Activated gamma-delta T cell treated with Interleukin-2 at 50 U/mL for 16 hours (primary cell): ENCODE results near the gene TAF1B.
"Not testable (repeated sequence)": the region's sequence is repeated elsewhere in the genome, so short reads cannot be mapped to it uniquely, and the experiment has no call there.

Experiments
- DNase-seq: peaks from one replicate; pipeline ENCODE4 v3.0.0-alpha.2; 2020

The TAF1B gene

DNA sequence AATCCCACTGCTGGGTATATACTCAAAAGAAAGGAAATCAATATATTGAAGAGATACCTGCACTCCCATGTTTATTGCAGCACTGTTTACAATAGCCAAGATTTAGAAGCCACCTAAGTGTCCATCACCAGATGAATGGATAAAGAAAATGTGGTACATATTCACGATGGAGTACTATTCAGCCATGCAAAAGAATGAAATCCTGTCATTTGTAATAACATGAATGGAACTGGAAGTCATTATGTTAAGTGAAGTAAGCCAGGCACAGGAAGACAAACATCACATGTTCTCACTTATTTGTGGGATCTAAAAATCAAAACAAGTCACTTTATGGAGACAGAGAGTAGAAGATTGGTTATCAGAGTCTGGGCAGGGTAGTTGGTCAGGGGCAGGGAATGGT is 8.2 kb upstream of the TAF1B start:
- DNase-seq: not testable (repeated sequence)

DNA sequence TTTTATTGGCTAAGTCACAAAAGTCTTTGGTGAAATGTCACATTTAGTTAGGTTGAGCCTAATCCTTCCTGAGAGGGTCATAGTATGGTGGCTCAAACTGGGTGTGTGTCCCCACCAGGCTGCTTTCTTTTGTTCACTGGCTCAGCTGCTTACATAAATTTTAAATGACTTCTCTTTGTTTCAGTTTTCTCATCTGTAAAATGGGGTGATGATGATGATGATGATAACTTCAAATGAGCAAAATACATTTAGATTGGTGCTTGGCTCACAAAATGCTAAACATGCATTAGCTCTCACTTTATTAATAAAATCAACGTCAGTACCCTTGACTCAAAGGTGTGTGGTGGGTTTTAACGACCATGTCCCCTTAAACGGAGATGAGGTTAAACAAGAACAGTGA is 7.2 kb upstream of the TAF1B start:
- DNase-seq: no peak

DNA sequence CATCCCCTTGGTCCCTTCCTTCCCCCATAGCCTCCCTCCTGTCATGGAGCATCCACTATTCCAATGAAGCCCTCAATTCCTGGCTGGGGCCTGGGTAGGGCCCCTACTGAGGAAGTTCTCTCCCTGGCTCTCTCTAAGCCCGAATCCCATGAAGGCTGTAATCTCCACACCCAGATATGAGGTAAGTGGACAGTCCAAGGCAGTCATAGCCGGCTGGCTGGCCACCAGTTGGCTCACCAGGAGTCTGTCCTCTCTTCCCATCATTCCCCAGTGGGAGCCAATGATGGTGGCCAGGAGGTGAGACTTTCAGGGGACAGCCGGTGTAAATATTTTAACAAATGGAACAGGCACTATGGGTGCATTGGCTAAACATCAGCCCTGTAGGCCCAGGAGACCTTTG is 6.8 kb upstream of the TAF1B start:
- no peak for DNase-seq

- no peak for DNase-seq
These were observed 5.8 kb upstream of the TAF1B start for GRCh38 chr2:9837451-9837850.

GRCh38 chr2:9838391-9838790 is 4.9 kb upstream of the TAF1B start:
- DNase-seq: no peak

DNA sequence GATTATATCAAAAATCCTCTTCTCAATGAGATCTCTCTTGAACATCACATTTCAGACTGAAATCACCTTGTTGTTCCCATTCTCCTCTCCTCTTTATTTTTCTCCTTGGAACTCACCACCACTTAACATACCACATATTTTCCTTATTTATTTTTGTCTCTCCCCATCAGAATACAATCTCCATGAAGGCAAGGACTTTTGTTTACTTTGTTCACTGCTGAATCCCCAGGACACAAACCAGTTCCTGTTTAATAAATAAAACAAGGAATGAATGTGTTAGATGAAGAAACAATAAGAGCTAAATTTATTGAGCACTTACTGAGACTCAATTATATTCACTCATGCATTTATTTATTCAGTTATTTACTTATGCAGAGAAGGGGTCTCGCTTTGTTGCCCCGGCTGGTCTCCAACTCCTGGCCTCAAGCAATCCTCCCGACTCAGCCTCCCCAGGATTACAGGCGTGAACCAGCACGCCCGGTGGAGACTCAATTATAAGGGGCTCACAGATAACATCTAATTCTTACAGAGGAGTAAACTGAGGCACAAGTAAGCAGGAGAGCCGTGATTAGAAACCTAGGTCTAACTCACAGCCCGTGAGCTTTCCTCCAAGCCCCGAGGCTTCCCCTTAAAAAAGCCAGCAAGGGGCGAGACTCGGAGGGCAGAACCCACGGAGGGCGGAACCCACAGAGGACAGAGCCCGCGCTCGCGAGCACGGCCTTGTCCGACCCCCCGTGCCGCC is 616 bp upstream of the TAF1B start:
- DNase-seq: no peak

DNA sequence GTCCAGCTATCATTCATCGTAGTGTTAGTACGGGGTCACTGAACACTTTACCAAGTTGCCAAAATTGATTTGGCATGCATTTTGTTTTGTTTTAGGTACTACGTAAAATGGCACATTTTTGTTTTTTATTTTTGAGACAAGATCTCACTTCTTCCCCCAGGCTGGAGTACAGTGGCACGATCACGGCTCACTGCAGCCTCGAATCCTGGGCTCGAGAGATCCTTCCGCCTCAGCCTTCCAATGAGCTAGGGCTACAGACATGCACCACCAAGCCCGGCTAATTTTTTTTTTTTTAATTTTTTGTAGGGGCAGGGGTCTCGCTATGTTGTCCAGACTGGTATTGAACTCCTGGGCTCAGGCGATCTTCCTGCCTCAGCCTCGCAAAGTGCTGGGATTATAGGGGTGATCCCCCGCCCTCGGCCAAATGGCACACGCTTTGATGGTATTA is 786 bp downstream of the TAF1B start:
- no peak for DNase-seq

- DNase-seq: no peak
These were observed 1.3 kb downstream of the TAF1B start for GRCh38 chr2:9844576-9844975.

DNA sequence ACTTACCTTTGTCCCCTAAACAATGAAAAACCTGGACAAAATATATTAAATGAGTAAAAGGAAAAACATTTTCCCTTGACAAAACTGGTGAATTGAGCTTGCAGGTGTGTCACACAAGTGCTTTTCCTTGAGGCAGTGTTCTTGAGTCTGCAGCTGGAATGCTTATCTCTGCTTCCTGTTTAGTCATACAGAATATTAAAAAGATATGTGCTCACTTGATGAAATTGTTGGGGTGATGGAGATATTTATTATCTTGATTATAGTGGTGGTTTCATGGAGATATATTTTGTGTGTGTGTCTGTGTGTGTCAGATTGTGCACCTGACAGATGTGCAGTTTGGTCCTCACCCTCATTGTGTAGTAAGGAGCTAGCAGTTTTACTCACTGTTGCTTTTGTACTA is 3.3 kb downstream of the TAF1B start:
- no peak for DNase-seq

DNA sequence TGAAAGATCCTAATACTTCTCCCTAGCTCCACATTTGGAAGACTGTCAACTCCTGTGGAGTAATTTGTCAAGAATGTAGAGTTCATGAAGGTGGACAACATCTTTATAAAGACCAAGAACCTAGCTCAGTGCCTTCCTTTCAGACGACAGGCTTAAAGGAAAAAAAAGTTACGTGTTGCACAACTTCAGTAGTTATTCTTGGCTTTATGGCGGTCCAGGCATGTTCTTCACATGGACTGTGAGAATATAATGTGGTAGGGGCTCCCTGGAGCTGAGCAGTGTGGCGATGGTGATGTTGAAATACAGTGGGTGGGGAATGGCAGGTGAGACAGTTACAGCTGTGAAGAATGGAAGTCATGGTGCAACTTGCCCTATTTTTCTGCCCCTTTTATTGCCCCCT is 3.9 kb downstream of the TAF1B start:
- DNase-seq: no peak

GRCh38 chr2:9852881-9853280 is 9.6 kb downstream of the TAF1B start:
- no peak for DNase-seq

DNA sequence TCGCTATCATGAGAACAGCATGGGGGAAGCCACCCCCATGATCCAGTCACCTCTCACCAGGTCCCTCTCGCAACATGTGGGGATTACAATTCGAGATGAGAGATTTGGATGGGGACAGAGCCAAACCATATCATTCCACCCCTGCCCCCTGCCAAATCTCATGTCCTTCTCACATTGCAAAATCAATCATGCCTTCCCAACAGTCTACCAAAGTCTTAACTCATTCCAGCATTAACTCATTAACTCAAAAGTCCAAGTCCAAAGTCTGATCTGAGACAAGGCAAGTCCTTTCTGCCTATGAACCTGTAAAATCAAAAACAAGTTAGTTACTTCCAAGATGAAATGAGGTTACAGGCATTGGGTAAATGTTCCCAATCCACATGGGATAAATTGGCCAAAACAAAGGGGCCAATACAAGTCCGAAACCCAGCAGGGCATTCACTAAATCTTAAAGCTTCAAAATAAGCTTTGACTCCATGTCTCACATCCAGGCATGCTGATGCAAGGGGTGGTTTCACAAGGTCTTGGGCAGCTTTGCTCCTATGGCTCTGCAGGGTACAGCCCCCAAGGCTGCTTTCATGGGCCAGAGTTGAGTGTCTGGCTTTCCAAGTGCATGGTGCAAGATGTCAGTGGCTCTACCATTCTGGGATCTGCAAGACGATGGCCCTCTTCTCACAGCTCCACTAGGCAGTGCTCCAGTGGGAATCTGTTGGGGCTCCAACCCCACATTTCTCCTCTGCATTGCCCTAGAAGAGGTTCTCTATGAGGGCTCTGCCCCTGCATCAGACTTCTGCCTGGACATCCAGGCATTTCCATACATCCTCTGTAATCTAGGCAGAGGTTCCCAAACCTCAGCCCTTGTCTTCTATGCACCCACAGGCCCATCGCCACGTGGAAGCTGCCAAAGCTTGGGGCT is 14.8 kb downstream of the TAF1B start:
- no peak for DNase-seq

GRCh38 chr2:9858730-9859068 is 15.4 kb downstream of the TAF1B start:
- DNase-seq: no peak

DNA sequence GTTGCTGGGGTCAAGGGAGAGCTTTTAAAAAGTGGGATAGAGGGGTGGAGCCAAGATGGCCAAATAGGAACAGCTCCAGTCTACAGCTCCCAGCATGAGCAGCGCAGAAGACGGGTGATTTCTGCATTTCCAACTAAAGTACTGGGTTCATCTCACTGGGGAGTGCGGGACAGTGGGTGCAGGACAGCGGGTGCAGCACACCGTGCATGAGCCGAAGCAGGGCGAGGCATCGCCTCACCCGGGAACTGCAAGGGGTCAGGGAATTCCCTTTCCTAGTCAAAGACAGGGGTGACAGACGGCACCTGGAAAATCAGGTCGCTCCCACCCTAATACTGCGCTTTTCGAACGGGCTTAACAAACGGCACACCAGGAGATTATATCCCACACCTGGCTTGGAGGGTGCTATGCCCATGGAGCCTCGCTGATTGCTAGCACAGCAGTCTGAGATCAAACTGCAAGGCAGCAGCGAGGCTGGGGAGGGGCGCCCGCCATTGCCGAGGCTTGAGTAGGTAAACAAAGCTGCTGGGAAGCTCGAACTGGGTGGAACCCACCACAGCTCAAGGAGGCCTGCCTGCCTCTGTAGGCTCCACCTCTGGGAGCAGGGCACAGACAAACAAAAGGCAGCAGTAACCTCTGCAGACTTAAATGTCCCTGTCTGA is 17.8 kb downstream of the TAF1B start:
- DNase-seq: not testable (repeated sequence)

DNA sequence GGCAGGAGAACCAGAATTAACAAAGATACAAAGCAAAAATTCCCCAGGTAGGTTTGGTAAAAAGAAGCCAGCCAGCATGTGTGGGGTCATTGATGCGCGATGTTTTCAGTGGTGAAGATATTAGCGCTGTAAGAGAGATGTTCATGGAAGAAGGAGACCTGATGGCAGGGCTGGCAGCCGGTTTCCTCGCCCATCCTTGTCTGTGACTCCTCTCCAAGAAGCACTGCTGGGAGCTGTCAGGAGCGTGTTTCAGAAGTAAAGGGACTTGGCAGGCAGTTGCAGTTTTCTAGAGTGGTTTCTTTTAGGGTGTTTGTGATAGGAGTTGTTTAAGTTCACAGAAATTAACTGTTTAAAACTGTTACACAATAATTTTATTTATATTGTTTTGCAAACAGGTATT is 24.6 kb downstream of the TAF1B start:
- DNase-seq: no peak

DNA sequence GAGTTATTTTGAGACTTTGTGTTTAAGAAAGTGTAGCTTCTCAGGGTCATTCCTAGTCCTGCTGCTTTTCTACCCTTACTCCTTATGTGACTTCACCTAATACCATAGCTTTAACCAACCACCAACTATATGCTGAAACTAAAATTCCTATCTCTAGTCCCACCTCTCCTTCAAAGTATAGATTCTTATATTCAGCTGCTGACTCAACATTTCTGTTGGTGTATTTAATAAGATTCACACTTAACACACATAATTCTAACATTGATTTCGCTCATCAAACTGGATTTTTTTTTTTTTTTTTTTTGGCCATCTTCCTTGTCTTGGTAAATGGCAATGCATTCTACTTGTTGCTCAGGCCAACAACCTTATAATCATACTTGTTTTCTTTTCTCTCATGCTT is 30.1 kb downstream of the TAF1B start:
- no peak for DNase-seq

DNA sequence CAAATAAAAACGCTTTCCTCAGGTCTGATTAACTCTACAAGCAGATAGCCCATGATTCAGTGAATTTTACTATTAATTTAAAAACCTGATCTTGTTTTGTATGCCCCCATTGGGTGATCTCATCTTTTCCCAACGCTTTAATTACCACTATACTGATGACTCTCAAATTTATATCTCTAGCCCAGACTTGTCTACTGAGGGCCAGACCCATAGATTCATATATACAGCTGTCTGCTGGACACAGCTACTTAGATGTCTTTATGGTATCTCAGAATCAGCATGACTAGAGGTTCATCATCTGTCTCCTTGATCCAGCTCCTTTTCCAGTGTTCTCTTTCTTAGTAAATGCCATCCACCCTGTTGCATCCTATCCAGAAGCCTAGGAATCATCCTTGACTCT is 33.8 kb downstream of the TAF1B start:
- DNase-seq: no peak

DNA sequence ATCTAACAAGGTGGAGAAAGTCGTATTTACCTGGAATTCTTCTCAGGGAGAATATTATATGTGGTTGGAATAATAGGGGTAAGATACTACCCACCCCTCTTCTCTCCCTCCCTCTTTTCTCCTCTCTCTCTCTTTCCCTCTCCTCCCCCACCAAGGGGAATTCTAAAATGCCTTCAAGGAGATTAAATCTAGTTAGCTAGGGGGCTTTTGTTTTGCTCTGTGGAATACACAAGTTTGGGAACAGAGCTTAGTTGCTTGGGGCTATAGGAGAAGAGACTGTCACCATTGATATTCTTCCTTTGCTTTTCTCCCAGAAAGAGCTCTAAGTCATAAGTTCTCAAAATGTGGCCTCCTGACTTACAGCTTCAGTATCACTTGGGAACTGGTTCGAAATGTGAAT is 34.5 kb downstream of the TAF1B start:
- DNase-seq: no peak

DNA sequence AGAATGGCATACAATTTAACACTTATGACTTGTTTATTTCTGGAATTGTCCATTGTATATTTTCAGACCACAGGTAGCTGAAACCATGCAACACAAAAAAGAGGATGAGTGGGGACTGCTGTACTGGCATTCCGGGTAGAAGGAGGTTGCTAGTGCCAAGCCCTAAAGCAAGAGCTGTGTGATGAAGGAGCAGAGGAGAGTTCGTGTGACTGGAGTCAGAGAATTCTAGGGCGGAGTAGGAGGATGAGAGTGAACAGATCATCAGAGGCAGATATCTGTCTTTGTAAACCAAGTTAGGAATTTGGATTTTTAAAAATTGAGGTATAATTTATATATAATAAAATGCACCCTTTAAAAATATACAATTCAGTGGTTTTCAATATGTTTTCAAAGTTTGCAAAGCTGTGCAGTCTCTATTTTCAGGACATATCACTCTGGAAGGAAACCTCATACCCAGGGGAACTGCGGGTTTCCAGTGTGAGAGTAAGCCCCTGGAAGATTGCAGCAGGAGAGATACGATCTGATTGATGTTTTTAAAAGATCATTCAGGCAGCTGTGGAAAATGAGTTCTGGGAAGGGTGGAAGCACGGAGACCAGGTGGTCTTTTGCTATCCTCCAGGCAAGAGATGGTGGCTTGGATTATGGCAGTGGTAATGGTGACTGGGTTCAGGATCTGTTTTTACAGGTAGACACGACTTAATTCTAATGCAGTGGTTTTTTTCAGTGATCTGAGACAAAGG is 36.4 kb downstream of the TAF1B start:
- no peak for DNase-seq

DNA sequence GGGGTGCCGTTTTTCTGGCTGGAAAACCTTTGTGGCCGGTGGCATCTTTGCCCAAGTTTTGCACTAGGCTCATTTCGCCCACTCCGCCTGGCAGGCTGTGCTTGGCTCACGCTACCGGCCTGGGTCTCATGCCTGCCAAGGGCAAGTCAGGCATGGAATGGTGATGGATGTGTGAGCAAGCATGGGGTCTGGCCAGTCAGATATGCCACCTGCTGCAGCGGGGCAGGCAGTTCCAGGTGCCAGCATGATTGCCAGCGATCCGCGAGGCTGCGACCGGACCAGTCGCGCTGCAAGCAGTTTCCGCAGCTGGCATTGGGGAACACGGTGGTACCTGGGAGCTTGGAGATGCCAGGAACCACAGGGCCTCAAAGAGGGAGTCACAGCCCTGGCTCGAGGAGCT is 40.6 kb downstream of the TAF1B start:
- DNase-seq: no peak

DNA sequence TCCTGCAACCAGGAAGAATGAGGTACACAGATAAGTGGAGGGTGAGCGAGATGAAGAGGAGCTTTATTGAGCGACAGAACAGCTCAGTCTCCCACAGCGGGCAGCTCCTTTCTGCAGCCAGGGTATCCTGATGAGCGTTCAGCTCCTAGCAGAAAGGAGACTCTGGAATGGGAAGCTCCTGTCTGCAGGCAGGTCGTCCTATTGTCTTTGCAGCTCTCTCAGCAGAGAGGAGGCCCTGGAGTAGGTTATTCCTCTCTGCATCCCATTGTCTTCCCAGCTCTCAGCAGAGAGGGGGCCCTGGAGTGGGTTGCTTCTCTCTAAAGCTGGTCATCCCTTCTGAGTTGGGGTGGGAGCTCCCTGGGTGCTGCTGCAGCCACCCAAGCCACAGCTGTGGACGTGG is 41.2 kb downstream of the TAF1B start:
- DNase-seq: no peak

DNA sequence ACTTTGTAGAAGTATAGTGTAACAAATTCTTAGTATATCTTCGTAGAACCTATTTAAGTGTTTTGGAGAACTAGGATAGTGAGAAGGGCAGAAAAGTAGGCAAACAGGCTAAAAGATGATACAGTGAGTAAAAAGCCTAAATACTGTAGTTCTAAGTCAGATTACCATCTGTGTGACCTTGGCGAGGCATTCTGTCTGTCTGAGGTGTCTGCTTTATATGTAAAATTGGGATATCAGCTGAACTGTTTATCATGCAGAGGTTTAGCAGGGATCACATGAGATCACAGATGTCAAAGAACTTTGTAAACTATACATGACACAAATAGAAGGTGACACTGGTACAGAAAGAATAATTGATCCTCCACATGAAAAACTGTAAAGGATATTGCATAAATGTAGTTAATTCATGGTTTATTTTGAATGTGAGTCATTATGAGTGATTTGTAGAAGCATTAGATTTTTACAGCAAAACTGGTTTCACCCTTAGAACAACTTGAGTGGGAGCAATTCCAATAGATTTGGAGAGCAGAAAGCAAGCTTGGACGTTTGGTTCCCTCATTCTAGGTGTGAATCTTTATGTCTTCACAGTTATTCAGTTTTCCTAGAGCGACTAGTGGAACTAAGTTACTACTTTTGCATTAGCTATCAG is 41.9 kb downstream of the TAF1B start:
- DNase-seq: no peak

GRCh38 chr2:9887513-9887912 is 44.2 kb downstream of the TAF1B start:
- DNase-seq: no peak
